ENCODE results near the gene BTNL3. TPM values are rescaled to one million over a fixed set of nuclear protein-coding genes. Genes with fewer than 3 reads are reported as not detected.

BTNL3 gene
- total RNA-seq, 1 donor from 2014 or later, result not detected

DNA sequence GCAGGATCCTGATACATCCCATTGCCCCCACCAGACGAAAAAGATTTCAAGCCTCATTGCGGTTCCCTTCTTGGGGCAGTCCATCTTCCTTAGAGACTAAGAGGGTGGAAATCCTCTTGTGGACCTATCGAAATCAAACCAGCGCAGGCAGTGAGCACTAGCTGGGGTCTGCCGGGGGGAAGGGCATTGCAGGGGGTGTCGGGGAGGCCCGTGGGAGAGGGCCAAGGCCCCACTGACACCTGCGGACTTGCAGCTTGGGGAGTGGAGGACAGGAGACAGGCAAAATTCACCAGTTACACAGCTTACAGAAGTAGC lies 51.9 kb downstream of the BTNL3 start:
- POLR2A ChIA-PET, result no interaction called here
- intact Hi-C loops (cut with micrococcal nuclease), result no loop called here
- TF ChIP-seq, protein P1, sequence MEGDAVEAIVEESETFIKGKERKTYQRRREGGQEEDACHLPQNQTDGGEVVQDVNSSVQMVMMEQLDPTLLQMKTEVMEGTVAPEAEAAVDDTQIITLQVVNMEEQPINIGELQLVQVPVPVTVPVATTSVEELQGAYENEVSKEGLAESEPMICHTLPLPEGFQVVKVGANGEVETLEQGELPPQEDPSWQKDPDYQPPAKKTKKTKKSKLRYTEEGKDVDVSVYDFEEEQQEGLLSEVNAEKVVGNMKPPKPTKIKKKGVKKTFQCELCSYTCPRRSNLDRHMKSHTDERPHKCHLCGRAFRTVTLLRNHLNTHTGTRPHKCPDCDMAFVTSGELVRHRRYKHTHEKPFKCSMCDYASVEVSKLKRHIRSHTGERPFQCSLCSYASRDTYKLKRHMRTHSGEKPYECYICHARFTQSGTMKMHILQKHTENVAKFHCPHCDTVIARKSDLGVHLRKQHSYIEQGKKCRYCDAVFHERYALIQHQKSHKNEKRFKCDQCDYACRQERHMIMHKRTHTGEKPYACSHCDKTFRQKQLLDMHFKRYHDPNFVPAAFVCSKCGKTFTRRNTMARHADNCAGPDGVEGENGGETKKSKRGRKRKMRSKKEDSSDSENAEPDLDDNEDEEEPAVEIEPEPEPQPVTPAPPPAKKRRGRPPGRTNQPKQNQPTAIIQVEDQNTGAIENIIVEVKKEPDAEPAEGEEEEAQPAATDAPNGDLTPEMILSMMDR (IDR thresholded peaks at IDR 0.05), result no peak
- Mint-ChIP-seq H3K27me3 (peaks cover 4% of the 10 kb centered on the region), H3K27ac (no peak overlapping the region), H3K4me1 (peaks cover 8% of the 10 kb centered on the region), H3K36me3 (ENCODE audit: low read depth) (no peaks in the 10 kb centered on the region), H3K9me3 (no peaks in the 10 kb centered on the region), H3K4me3 (no peak overlapping the region)
- DNase-seq (no peak), ATAC-seq (ENCODE audit: low read depth) (no peak)
- CTCF ChIA-PET, result no interaction called here

GRCh38 chr5:181041043-181041442 lies 52.4 kb downstream of the BTNL3 start:
- peaks cover 4% of the 10 kb centered on the region for H3K27me3 Mint-ChIP-seq
- H3K36me3 Mint-ChIP-seq (ENCODE audit: low read depth), result no peaks in the 10 kb centered on the region
- no peak for DNase-seq

DNA sequence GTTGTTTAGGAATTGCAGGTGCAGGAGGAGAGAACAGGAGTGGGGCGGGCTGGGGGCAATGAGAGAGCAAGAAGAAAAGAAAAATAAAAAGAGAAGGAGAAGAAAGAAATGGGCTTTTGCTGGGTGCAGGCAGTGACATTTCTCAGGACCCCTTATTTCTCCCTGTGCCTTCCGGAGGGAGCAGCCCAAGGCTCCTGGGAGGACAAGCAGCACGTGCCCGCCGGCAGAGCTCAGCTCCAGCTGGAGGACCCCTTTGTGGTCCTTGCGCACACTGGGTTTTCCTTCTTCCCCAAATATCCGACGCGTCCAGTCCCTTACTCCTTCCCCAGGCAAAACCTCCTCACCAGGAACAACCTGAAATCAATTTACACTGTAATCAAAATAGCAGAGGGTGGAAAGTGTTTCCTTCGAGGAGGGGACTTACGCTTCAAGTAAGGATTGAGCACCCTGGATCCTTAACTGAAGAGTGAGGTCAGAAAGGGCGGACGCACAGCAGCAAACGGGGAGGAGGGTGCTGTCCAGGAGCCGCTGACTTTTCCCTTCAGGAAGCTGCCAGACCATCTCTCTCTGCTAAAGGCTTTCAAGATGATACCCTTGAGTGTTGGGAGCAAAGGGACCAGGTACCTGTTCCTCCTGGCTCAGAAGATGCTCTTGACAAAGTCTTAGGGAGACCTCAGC lies 53.5 kb downstream of the BTNL3 start:
- H3K9me3 Mint-ChIP-seq, result no peaks in the 10 kb centered on the region
- H3K27ac Mint-ChIP-seq, result no peak overlapping the region
- intact Hi-C loops (cut with micrococcal nuclease), result no loop called here
- H3K36me3 Mint-ChIP-seq (ENCODE audit: low read depth), result no peaks in the 10 kb centered on the region
- TF ChIP-seq, protein P1 (IDR thresholded peaks at IDR 0.05), result no peak
- CTCF ChIA-PET, result no interaction called here
- ATAC-seq (ENCODE audit: low read depth) (no peak), DNase-seq (no peak)
- H3K4me1 Mint-ChIP-seq, result peaks cover 8% of the 10 kb centered on the region
- no peak overlapping the region for H3K4me3 Mint-ChIP-seq
- POLR2A ChIA-PET, result no interaction called here
- H3K27me3 Mint-ChIP-seq, result peaks cover 4% of the 10 kb centered on the region

More at GRCh38 chr5:181041043-181041442, 52.4 kb downstream of the BTNL3 start:
- ChIA-PET POLR2A (no interaction called here), CTCF (no interaction called here)
- TF ChIP-seq, protein P1 (IDR thresholded peaks at IDR 0.05), result no peak
- no peak for ATAC-seq (ENCODE audit: low read depth)
- Mint-ChIP-seq H3K4me1 (peaks cover 8% of the 10 kb centered on the region), H3K27ac (no peak overlapping the region), H3K9me3 (no peaks in the 10 kb centered on the region), H3K4me3 (no peak overlapping the region)
- intact Hi-C loops (cut with micrococcal nuclease), result no loop called here

DNA sequence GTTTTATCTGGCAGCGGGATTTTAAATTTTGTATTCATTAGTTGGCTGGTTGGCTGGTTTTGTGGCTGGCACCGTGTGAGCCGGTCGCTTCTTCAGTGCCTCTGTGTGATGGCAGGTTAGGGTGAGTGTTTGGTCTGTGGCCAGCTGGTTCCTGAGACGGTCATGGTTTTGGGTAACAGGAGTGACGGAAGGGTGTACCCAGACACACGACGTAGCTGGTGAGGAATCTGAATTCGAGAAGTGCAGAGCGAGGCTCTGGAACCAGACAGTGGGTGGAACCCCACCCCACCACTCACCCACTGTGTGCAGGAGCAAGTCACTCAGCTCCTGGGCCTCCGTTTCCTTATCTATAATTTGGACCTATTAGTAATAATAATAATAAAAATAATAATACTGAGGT lies 54.1 kb downstream of the BTNL3 start:
- ATAC-seq (ENCODE audit: low read depth) (no peak), DNase-seq (no peak)
- no peak overlapping the region for H3K27ac Mint-ChIP-seq
- H3K36me3 Mint-ChIP-seq (ENCODE audit: low read depth), result no peaks in the 10 kb centered on the region
- peaks cover 6% of the 10 kb centered on the region for H3K27me3 Mint-ChIP-seq
- intact Hi-C loops (cut with micrococcal nuclease), result no loop called here
- CTCF ChIA-PET, result no interaction called here
- no peak overlapping the region for H3K4me3 Mint-ChIP-seq
- peaks cover 8% of the 10 kb centered on the region for H3K4me1 Mint-ChIP-seq
- no peaks in the 10 kb centered on the region for H3K9me3 Mint-ChIP-seq
- POLR2A ChIA-PET, result no interaction called here
- TF ChIP-seq, protein P1 (IDR thresholded peaks at IDR 0.05), result no peak

- Mint-ChIP-seq H3K27me3 (peaks cover 13% of the 10 kb centered on the region), H3K4me1 (peaks cover 8% of the 10 kb centered on the region), H3K36me3 (ENCODE audit: low read depth) (no peaks in the 10 kb centered on the region), H3K9me3 (no peaks in the 10 kb centered on the region), H3K4me3 (no peak overlapping the region), H3K27ac (no peak overlapping the region)
- CTCF ChIA-PET, result no interaction called here
- POLR2A ChIA-PET, result no interaction called here
- intact Hi-C loops (cut with micrococcal nuclease), result no loop called here
- DNase-seq, result no peak
- no peak for ATAC-seq (ENCODE audit: low read depth)
- TF ChIP-seq, protein P1 (IDR thresholded peaks at IDR 0.05), result no peak
These were observed 54.8 kb downstream of the BTNL3 start for GRCh38 chr5:181043285-181044092.

Measured in activated B cell treated with CpG ODN at 0.5 μM for 24 hours (primary cell).